Measurements from ENCODE around the gene GNG14. TPM values are rescaled to one million over a fixed set of nuclear protein-coding genes. Genes with fewer than 3 reads are reported as not detected.

The GNG14 gene
- total and polyA plus RNA-seq, 2 of the 4 experiments (the other 2 are of a cell fraction), result not detected

DNA sequence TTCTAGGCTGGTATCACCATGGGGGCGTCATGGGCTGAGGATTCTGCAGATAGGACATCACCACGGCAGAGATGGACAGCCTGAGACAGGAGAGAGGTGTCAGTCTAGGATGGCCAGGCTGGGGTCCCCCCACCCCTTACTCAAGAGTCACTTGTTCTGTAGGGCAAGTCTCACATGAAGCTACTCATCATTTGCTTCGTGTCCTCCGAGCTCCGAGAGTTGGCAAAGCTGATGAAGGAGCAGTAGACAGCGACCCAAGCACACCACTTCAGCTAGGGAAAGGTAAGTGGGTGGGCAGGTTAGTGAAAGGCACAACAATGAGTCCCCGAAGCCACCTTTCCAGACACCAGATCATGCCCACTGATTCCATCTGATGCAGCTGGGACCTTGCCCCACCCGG is 19.5 kb upstream of the GNG14 start:
- Histone ChIP-seq H2BK15ac (ENCODE audit: low read depth, low read length) (no peak overlapping the region), H4K91ac (ENCODE audit: insufficient read depth, low read depth, low read length) (peak overlapping the region; percentile 67; the same call in 1 of the 2 replicates), H3K4me2 (ENCODE audit: low read depth, low read length) (peak overlapping the region; percentile 97), H2BK20ac (ENCODE audit: low read depth, low read length) (no peak overlapping the region), H3K14ac (replicated peaks; ENCODE audit: low read depth, low read length) (peak overlapping the region; percentile 5; the same call in 1 of the 2 replicates), H3K4ac (ENCODE audit: low read depth, low read length) (peak overlapping the region; percentile 84), H4K8ac (ENCODE audit: low read depth in 2 of 2, low read length in 2 of 2) (peak overlapping the region; percentile 72 to 91; a peak in 3 of 4 replicates), H2BK120ac (ENCODE audit: low read depth, low read length) (no peak overlapping the region), H2AFZ (replicated peaks; ENCODE audit: low read length, poor library complexity) (peak overlapping the region; percentile 95), H3K9me3 (ENCODE audit: control insufficient read depth, insufficient read depth, low read length) (no peaks in the 10 kb centered on the region), H3K27ac (ENCODE audit: insufficient read depth, low read length) (peak overlapping the region; percentile 79), H3K4me1 (ENCODE audit: control insufficient read depth, insufficient read depth, low read length) (peaks cover 15% of the 10 kb centered on the region), H2AK5ac (ENCODE audit: low read depth, low read length) (peak overlapping the region; percentile 84), H4K20me1 (ENCODE audit: insufficient read depth, low read length) (no peaks in the 10 kb centered on the region), H2AK9ac (replicated peaks; ENCODE audit: low read depth, low read length, poor library complexity) (peak overlapping the region; percentile 98), H3K9me1 (ENCODE audit: insufficient read depth, low read length) (0 out of 2 replicates have a peak, but pooled peaks cover 13% of the 10 kb centered on the region), H4K5ac (ENCODE audit: low read depth, low read length) (peak overlapping the region; percentile 29), H3K9ac (ENCODE audit: low read depth, low read length) (peak overlapping the region; percentile 81), H2BK5ac (ENCODE audit: low read depth, low read length, poor library complexity, severe bottlenecking) (peak overlapping the region; percentile 36), H3K18ac (ENCODE audit: low read depth, low read length) (no peak overlapping the region), H3K4me3 (ENCODE audit: insufficient read depth, low read depth, low read length) (peak overlapping the region; percentile 58), H3K27me3 (ENCODE audit: control insufficient read depth, insufficient read depth, low read length) (no peaks in the 10 kb centered on the region), H3K79me1 (ENCODE audit: low read depth in 1 of 2, low read length in 2 of 2) (peaks cover 38 to 69% of the 10 kb centered on the region in 2 experiments), H3K36me3 (ENCODE audit: control insufficient read depth, insufficient read depth, low read length) (peaks cover 13% of the 10 kb centered on the region), H3K56ac (ENCODE audit: extremely low read depth, insufficient read depth, low read length) (no peak overlapping the region), H3K23ac (ENCODE audit: low read depth, low read length) (peak overlapping the region; percentile 22)
- TF ChIP-seq MXI1 (IDR thresholded peaks at IDR 0.05; ENCODE audit: borderline replicate concordance, low read depth, low read length), result no peak
- TF ChIP-seq NFE2L2 (IDR thresholded peaks at IDR 0.05; ENCODE audit: low read depth, low read length), result no peak
- TF ChIP-seq BHLHE40 (IDR thresholded peaks at IDR 0.05; ENCODE audit: low read depth, low read length), result no peak
- no peak for TF ChIP-seq FOS (IDR thresholded peaks at IDR 0.05; ENCODE audit: low read depth, low read length)
- no peak for TF ChIP-seq CTCF (conservative IDR thresholded peaks at IDR 0.05; ENCODE audit: low read depth, low read length)
- TF ChIP-seq MAZ (IDR thresholded peaks at IDR 0.05; ENCODE audit: borderline replicate concordance, low read depth, low read length), result no peak
- no peak for TF ChIP-seq RAD21 (IDR thresholded peaks at IDR 0.05; ENCODE audit: low read length)
- no peak for TF ChIP-seq POLR2A (IDR thresholded peaks at IDR 0.05; ENCODE audit: low read depth, low read length)
- no peak for TF ChIP-seq CEBPB (IDR thresholded peaks at IDR 0.05; ENCODE audit: low read depth, low read length)
- no peak for TF ChIP-seq RFX5 (IDR thresholded peaks at IDR 0.05; ENCODE audit: low read depth, low read length)
- TF ChIP-seq, protein P1, sequence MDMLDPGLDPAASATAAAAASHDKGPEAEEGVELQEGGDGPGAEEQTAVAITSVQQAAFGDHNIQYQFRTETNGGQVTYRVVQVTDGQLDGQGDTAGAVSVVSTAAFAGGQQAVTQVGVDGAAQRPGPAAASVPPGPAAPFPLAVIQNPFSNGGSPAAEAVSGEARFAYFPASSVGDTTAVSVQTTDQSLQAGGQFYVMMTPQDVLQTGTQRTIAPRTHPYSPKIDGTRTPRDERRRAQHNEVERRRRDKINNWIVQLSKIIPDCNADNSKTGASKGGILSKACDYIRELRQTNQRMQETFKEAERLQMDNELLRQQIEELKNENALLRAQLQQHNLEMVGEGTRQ (IDR thresholded peaks at IDR 0.05; ENCODE audit: low read depth, low read length), result no peak
- no peak for TF ChIP-seq CHD1 (IDR thresholded peaks at IDR 0.05; ENCODE audit: low read depth, low read length)
- TF ChIP-seq ELK1 (IDR thresholded peaks at IDR 0.05; ENCODE audit: borderline replicate concordance, low read depth, low read length), result no peak
- TF ChIP-seq MAFK (IDR thresholded peaks at IDR 0.05; ENCODE audit: low read depth, low read length), result no peak
- TF ChIP-seq RCOR1 (IDR thresholded peaks at IDR 0.05; ENCODE audit: insufficient replicate concordance, low read length), result no peak
- TF ChIP-seq SMC3 (IDR thresholded peaks at IDR 0.05; ENCODE audit: low read depth, low read length), result no peak
- ATAC-seq (ENCODE audit: low read depth) (no peak), DNase-seq (no peak)
- no TSS peak for BruUV-seq (replicated peaks)
- in situ Hi-C loops (cut with MboI; ENCODE audit: low sequenced_read_pairs) (no loop called here), intact Hi-C loops (cut with micrococcal nuclease) (no loop called here), dilution Hi-C loops (cut with HindIII; ENCODE audit: low sequenced_read_pairs, unreplicated experiment) (no loop called here)
- ChIA-PET CTCF (no interaction called here), POLR2A (ENCODE audit: unreplicated experiment) (no interaction called here)
- WGBS, 2 experiments (ENCODE audit: extremely low coverage in 2 of 2, insufficient read length in 1 of 2), result no CpG with 5 or more reads among the region's 8 CpGs

Measured in IMR-90 (cell line).